ENCODE measurements around the gene BCAP29. TPM values are rescaled to one million over a fixed set of nuclear protein-coding genes. Genes with fewer than 3 reads are reported as not detected.

BCAP29 gene
- total RNA-seq, 2 experiments from 2014 or later = 11.0 to 11.7 TPM

- peak; percentile 67 for ATAC-seq (ENCODE audit: poor library complexity)
Observed at GRCh38 chr7:107661081-107661864, 81.2 kb downstream of the BCAP29 start.

DNA sequence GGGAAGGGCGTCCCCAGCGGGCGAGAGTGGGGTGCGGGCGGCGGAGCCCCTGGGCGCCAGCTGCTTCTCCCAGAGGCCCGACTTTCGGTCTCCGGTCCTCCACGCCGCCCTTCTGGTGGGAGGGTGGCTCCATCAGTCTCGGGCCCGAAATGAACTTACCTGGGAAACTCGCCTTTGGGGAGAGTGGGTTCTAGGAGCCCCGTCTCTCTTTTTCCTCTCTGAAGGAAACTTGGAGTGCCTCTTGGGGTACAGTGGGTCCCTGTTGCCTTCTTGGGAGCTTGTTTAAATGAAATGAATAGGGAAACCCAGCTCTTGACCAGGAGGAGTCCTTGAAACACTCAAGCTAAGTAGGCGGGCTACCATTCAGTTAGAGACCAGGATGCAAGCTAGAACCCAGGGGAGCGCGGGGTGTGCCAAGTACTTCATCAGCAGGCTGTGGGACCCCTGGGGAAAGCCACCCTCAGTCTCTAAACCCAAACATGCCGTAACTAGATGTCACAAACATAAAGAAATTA lies 81.9 kb downstream of the BCAP29 start:
- H3K4me1 Mint-ChIP-seq (ENCODE audit: low read depth) = peaks cover 25% of the 10 kb centered on the region
- ChIA-PET CTCF (no interaction called here), POLR2A (no interaction called here)
- no peaks in the 10 kb centered on the region for H3K36me3 Mint-ChIP-seq (ENCODE audit: low read depth)
- Histone ChIP-seq H3K9me3 (ENCODE audit: control insufficient read depth in 1 of 2, insufficient read depth in 1 of 2, low read length in 2 of 2) (peaks cover 0 to 10% of the 10 kb centered on the region in 2 experiments), H3K27ac (ENCODE audit: low read depth in 1 of 2, low read length in 2 of 2) (no peak overlapping the region), H3K4me1 (ENCODE audit: insufficient read depth, low read length) (peaks cover 27% of the 10 kb centered on the region), H3K36me3 (ENCODE audit: insufficient read depth, low read length) (no peaks in the 10 kb centered on the region), H3K27me3 (ENCODE audit: control insufficient read depth in 1 of 2, insufficient read depth in 2 of 2, low read length in 2 of 2) (peaks cover 37 to 41% of the 10 kb centered on the region in 2 experiments), H3K4me3 (ENCODE audit: low read length) (peak overlapping the region; percentile 52)
- H3K9me3 Mint-ChIP-seq = no peaks in the 10 kb centered on the region
- ATAC-seq (ENCODE audit: poor library complexity) (no peak), DNase-seq (peak in 1 of 14 experiments; percentile 12)
- peak overlapping the region; percentile 55 for H3K4me3 Mint-ChIP-seq
- intact Hi-C loops (cut with DNase I, micrococcal nuclease) = no loop called here
- no peak overlapping the region for H3K27ac Mint-ChIP-seq
- peaks cover 78% of the 10 kb centered on the region for H3K27me3 Mint-ChIP-seq
- TF ChIP-seq, protein P1, sequence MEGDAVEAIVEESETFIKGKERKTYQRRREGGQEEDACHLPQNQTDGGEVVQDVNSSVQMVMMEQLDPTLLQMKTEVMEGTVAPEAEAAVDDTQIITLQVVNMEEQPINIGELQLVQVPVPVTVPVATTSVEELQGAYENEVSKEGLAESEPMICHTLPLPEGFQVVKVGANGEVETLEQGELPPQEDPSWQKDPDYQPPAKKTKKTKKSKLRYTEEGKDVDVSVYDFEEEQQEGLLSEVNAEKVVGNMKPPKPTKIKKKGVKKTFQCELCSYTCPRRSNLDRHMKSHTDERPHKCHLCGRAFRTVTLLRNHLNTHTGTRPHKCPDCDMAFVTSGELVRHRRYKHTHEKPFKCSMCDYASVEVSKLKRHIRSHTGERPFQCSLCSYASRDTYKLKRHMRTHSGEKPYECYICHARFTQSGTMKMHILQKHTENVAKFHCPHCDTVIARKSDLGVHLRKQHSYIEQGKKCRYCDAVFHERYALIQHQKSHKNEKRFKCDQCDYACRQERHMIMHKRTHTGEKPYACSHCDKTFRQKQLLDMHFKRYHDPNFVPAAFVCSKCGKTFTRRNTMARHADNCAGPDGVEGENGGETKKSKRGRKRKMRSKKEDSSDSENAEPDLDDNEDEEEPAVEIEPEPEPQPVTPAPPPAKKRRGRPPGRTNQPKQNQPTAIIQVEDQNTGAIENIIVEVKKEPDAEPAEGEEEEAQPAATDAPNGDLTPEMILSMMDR (IDR thresholded peaks at IDR 0.05) = no peak

More at GRCh38 chr7:107661081-107661864, 81.2 kb downstream of the BCAP29 start:
- ChIA-PET POLR2A (no interaction called here), CTCF (no interaction called here)
- H3K9me3 Mint-ChIP-seq = no peaks in the 10 kb centered on the region
- peaks cover 0 to 10% of the 10 kb centered on the region in 2 experiments for H3K9me3 ChIP-seq (ENCODE audit: control insufficient read depth in 1 of 2, insufficient read depth in 1 of 2, low read length in 2 of 2)
- H3K36me3 ChIP-seq (ENCODE audit: insufficient read depth, low read length) = no peaks in the 10 kb centered on the region
- intact Hi-C loops (cut with DNase I, micrococcal nuclease) = no loop called here
- H3K27me3 Mint-ChIP-seq = peaks cover 81% of the 10 kb centered on the region
- peaks cover 25% of the 10 kb centered on the region for H3K4me1 Mint-ChIP-seq (ENCODE audit: low read depth)
- no peaks in the 10 kb centered on the region for H3K36me3 Mint-ChIP-seq (ENCODE audit: low read depth)
- peaks cover 27% of the 10 kb centered on the region for H3K4me1 ChIP-seq (ENCODE audit: insufficient read depth, low read length)
- peaks cover 37 to 41% of the 10 kb centered on the region in 2 experiments for H3K27me3 ChIP-seq (ENCODE audit: control insufficient read depth in 1 of 2, insufficient read depth in 2 of 2, low read length in 2 of 2)
- peak overlapping the region; percentile 89 for H3K4me3 Mint-ChIP-seq
- no peak overlapping the region for H3K27ac ChIP-seq (ENCODE audit: low read depth in 1 of 2, low read length in 2 of 2)
- TF ChIP-seq, protein P1 (IDR thresholded peaks at IDR 0.05) = no peak
- DNase-seq = peak in 11 of 14 experiments; percentile 6 to 58 (median 11)
- no peak overlapping the region for H3K27ac Mint-ChIP-seq
- H3K4me3 ChIP-seq (ENCODE audit: low read length) = peak overlapping the region; percentile 52

DNA sequence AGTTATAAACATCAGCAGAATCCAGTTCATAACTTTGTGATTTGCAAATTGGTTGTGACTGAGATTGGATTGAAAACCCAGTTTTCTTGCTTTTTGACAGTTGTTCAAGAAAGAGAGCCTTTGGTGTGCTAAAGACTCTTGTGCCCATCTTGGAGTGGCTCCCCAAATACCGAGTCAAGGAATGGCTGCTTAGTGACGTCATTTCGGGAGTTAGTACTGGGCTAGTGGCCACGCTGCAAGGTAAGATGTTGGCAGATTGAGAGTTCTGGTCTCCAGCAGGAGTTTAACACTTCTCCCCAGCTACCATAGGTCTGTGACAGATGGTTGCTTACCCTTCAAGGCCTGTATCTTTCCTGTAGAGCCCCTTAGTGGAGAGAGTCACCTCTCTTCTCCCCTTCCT lies 83.2 kb downstream of the BCAP29 start:
- peaks cover 0 to 10% of the 10 kb centered on the region in 2 experiments for H3K9me3 ChIP-seq (ENCODE audit: control insufficient read depth in 1 of 2, insufficient read depth in 1 of 2, low read length in 2 of 2)
- no peaks in the 10 kb centered on the region for H3K36me3 Mint-ChIP-seq (ENCODE audit: low read depth)
- no peaks in the 10 kb centered on the region for H3K9me3 Mint-ChIP-seq
- peaks cover 41% of the 10 kb centered on the region in 2 experiments for H3K27me3 ChIP-seq (ENCODE audit: control insufficient read depth in 1 of 2, insufficient read depth in 2 of 2, low read length in 2 of 2)
- DNase-seq (no peak), ATAC-seq (ENCODE audit: poor library complexity) (no peak)
- TF ChIP-seq, protein P1 (IDR thresholded peaks at IDR 0.05) = no peak
- peaks cover 25% of the 10 kb centered on the region for H3K4me1 Mint-ChIP-seq (ENCODE audit: low read depth)
- intact Hi-C loops (cut with DNase I, micrococcal nuclease) = no loop called here
- CTCF ChIA-PET = no interaction called here
- H3K27ac ChIP-seq (ENCODE audit: low read depth in 1 of 2, low read length in 2 of 2) = no peak overlapping the region
- peaks cover 27% of the 10 kb centered on the region for H3K4me1 ChIP-seq (ENCODE audit: insufficient read depth, low read length)
- peaks cover 66% of the 10 kb centered on the region for H3K27me3 Mint-ChIP-seq
- no peaks in the 10 kb centered on the region for H3K36me3 ChIP-seq (ENCODE audit: insufficient read depth, low read length)
- H3K4me3 ChIP-seq (ENCODE audit: low read length) = no peak overlapping the region
- POLR2A ChIA-PET = no interaction called here
- no peak overlapping the region for H3K4me3 Mint-ChIP-seq
- no peak overlapping the region for H3K27ac Mint-ChIP-seq
